ENCODE data around the gene EPB41L5.

- TF ChIP-seq CTCF (IDR thresholded peaks at IDR 0.05; ENCODE audit: low read length) = no peak
- no peak for TF ChIP-seq EZH2 (optimal IDR thresholded peaks at IDR 0.05; ENCODE audit: low read depth, low read length)
- TF ChIP-seq EZH2phosphoT487 (IDR thresholded peaks at IDR 0.05; ENCODE audit: low read length) = no peak
Measured at GRCh38 chr2:120005834-120006521, 6.9 kb upstream of the EPB41L5 start.
